Naive thymus-derived CD4-positive, alpha-beta T cell (primary cell): ENCODE data around the gene GORASP2. TPM values are rescaled to one million over a fixed set of nuclear protein-coding genes. Genes with fewer than 3 reads are reported as not detected.

Source experiments
- ATAC-seq: fragments of 150-1000 bp; cut with Tn5 transposase; 2 replicates; pipeline ENCODE4 v1.10.0; 2021; ENCODE audit warnings: mild to moderate bottlenecking, moderate library complexity
- CTCF ChIA-PET: fragments of 350-600 bp; sonication (Branson Sonifier 250); formaldehyde crosslinking; loops from one replicate; lab custom pipeline; 2021; ENCODE audit warnings: antibody characterized with exemption; lab: Charles Lee
- POLR2A ChIA-PET: fragments of 350-600 bp; sonication (Branson Sonifier 250); formaldehyde crosslinking; loops from one replicate; lab custom pipeline; 2021; ENCODE audit warnings: antibody characterized with exemption, inconsistent platforms; lab: Charles Lee
- DNase-seq, 9 donors: peaks; one replicate each; pipeline versions ENCODE4 v3.0.0 to v3.0.0-alpha.2; 2020 to 2022; ENCODE audit warnings: mixed read lengths in 1 of 9
- H3K27ac ChIP-seq: one replicate; pipeline ENCODE4 v1.7.0; 2013; ENCODE audit warnings: mild to moderate bottlenecking, low read depth, low read length, moderate library complexity
- H3K27me3 ChIP-seq, 2 donors: one replicate each; pipeline ENCODE4 v1.7.0; 2013; ENCODE audit warnings: low read length in 2 of 2, mild to moderate bottlenecking in 2 of 2, moderate library complexity in 2 of 2; ENCODE audit not compliant: control insufficient read depth in 2 of 2, insufficient read depth in 2 of 2
- H3K36me3 ChIP-seq, 3 experiments: 1 replicate in 2 of 3; 2 replicates in 1 of 3; pipeline ENCODE4 v1.7.0; 2013; ENCODE audit warnings: low read length in 3 of 3, mild to moderate bottlenecking in 3 of 3, moderate library complexity in 1 of 3; ENCODE audit not compliant: insufficient read depth in 3 of 3, control insufficient read depth in 2 of 3
- H3K4me1 ChIP-seq, 2 donors: one replicate each; pipeline ENCODE4 v1.7.0; 2013; ENCODE audit warnings: low read length in 2 of 2, mild to moderate bottlenecking in 2 of 2, moderate library complexity in 1 of 2; ENCODE audit not compliant: control insufficient read depth in 2 of 2, insufficient read depth in 2 of 2
- H3K4me3 ChIP-seq: 2 replicates; pipeline ENCODE4 v1.7.0; 2013; ENCODE audit warnings: mild to moderate bottlenecking, low read length
- H3K9me3 ChIP-seq, 3 experiments: 1 replicate in 2 of 3; 2 replicates in 1 of 3; pipeline ENCODE4 v1.7.0; 2013; ENCODE audit warnings: low read length in 3 of 3; ENCODE audit not compliant: control insufficient read depth in 2 of 3
- H3K27ac Mint-ChIP-seq, 9 donors: one replicate each; pipeline ENCODE4 v1.8.0; 2020 to 2022; ENCODE audit warnings: mixed read lengths in 9 of 9, mild to moderate bottlenecking in 8 of 9, moderate library complexity in 5 of 9, inconsistent platforms in 2 of 9
- H3K27me3 Mint-ChIP-seq, 5 donors: one replicate each; pipeline ENCODE4 v1.8.0; 2021 to 2022; ENCODE audit warnings: mixed read lengths in 5 of 5, mild to moderate bottlenecking in 1 of 5
- H3K36me3 Mint-ChIP-seq, 5 donors: one replicate each; pipeline ENCODE4 v1.8.0; 2020 to 2022; ENCODE audit warnings: mixed read lengths in 5 of 5, mild to moderate bottlenecking in 3 of 5, inconsistent platforms in 1 of 5
- H3K4me1 Mint-ChIP-seq, 7 donors: one replicate each; pipeline ENCODE4 v1.8.0; 2020 to 2022; ENCODE audit warnings: mixed read lengths in 7 of 7, mild to moderate bottlenecking in 3 of 7, inconsistent platforms in 1 of 7
- H3K4me3 Mint-ChIP-seq, 10 donors: one replicate each; pipeline ENCODE4 v1.8.0; 2020 to 2022; ENCODE audit warnings: mild to moderate bottlenecking in 10 of 10, mixed read lengths in 10 of 10, moderate library complexity in 6 of 10, inconsistent platforms in 2 of 10
- H3K9me3 Mint-ChIP-seq, 11 donors: one replicate each; pipeline ENCODE4 v1.8.0; 2020 to 2022; ENCODE audit warnings: mixed read lengths in 11 of 11, mild to moderate bottlenecking in 4 of 11, inconsistent platforms in 1 of 11, moderate library complexity in 1 of 11
- intact Hi-C, 2 donors: fragments of 100-400 bp; cut with micrococcal nuclease; formaldehyde crosslinking; loops; one replicate each; pipeline ENCODE4 v1.15.1; 2023
- polyA plus RNA-seq, 2 donors: library from polyadenylated mRNA; unstranded; fragments of 300-500 nt; fragmentation: Illumina TruSeq; gene quantifications; one replicate each; pipeline ENCODE4 v1.2.3, GENCODE V29; 2021
- total RNA-seq, 6 experiments: library from RNA in 5 of 6; stranded (reverse) in 5 of 6; gene quantifications; 1 replicate in 5 of 6; 2 replicates in 1 of 6; pipeline ENCODE4 v1.2.3 and lab custom pipeline; 2021 to 2026

GORASP2 gene
- total and polyA plus RNA-seq, 7 experiments from 2014 or later: 65.2 to 104 (median 77.2) TPM

DNA sequence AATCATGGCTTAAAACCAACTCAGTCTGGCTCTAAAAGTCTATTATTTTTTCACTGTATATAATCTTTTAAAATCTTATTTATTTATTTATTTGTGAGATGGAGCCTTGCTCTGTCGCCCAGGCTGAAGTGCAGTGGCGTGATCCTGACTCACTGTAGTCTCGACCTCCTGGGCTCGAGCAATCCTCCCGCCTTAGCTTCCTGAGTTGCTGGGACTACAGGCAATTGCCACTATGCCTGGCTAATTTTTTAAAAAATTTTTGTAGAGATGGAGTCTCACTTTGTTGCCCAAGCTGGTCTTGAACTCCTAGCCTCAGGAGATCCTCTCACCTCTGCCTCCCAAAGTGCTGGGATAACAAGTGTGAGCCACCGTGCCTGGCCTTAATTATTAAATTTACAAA lies 14.5 kb downstream of the GORASP2 start:
- POLR2A ChIA-PET: no interaction called here
- intact Hi-C loops: no loop called here
- no peaks in the 10 kb centered on the region for H3K9me3 Mint-ChIP-seq
- peaks cover 0 to 16% (median 6%) of the 10 kb centered on the region in 5 donors for H3K36me3 Mint-ChIP-seq
- Histone ChIP-seq H3K4me1 (peaks cover 6 to 17% of the 10 kb centered on the region in 2 donors), H3K36me3 (peaks cover 0 to 4% (median 0%) of the 10 kb centered on the region in 3 experiments), H3K27me3 (no peaks in the 10 kb centered on the region), H3K27ac (no peak overlapping the region), H3K4me3 (no peak overlapping the region), H3K9me3 (no peaks in the 10 kb centered on the region)
- no peaks in the 10 kb centered on the region for H3K27me3 Mint-ChIP-seq
- peak overlapping the region in 1 of 9 donors; percentile 64 for H3K27ac Mint-ChIP-seq
- CTCF ChIA-PET: interaction anchor here (1.0 to 1.4 kb wide), 2 partner anchors 15 to 189 kb away, joined by 3 to 4 read pairs; partner anchors contain the start of gene GORASP2
- ATAC-seq: no peak
- peak overlapping the region in 1 of 10 donors; percentile 6 for H3K4me3 Mint-ChIP-seq
- no peak for DNase-seq
- peaks cover 35 to 79% (median 67%) of the 10 kb centered on the region in 7 donors for H3K4me1 Mint-ChIP-seq

- DNase-seq (no peak), ATAC-seq (no peak)
- intact Hi-C loops: no loop called here
- POLR2A ChIA-PET: no interaction called here
- Mint-ChIP-seq H3K27me3 (no peaks in the 10 kb centered on the region), H3K36me3 (peaks cover 0 to 19% (median 7%) of the 10 kb centered on the region in 5 donors), H3K9me3 (no peaks in the 10 kb centered on the region), H3K4me3 (no peak overlapping the region), H3K27ac (peak overlapping the region in 2 of 9 donors; percentile 61 to 64), H3K4me1 (peaks cover 30 to 70% (median 58%) of the 10 kb centered on the region in 7 donors)
- no peak overlapping the region for H3K27ac ChIP-seq
- no peak overlapping the region for H3K4me3 ChIP-seq
- no peaks in the 10 kb centered on the region for H3K9me3 ChIP-seq
- peaks cover 6 to 10% of the 10 kb centered on the region in 2 donors for H3K4me1 ChIP-seq
- no peaks in the 10 kb centered on the region for H3K27me3 ChIP-seq
- H3K36me3 ChIP-seq: peaks cover 0 to 5% (median 2%) of the 10 kb centered on the region in 3 experiments
- CTCF ChIA-PET: interaction anchor here (1.3 to 1.7 kb wide), 2 partner anchors 11 to 15 kb away, joined by 3 to 7 read pairs; partner anchors contain the start of gene GORASP2
These were observed 15.5 kb downstream of the GORASP2 start for GRCh38 chr2:170944545-170944944.

DNA sequence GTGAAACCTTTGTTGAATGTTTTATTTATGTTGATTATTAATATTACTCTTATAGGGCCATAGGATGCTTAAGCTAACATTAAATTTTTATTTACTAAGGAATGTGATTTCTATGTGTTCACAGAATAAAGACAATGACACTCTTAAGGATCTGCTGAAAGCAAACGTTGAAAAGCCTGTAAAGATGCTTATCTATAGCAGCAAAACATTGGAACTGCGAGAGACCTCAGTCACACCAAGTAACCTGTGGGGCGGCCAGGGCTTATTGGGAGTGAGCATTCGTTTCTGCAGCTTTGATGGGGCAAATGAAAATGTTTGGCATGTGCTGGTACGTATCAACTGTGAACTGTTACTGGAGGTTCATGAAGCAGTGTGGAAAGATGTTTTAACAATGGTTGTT lies 20.4 kb downstream of the GORASP2 start:
- Mint-ChIP-seq H3K4me3 (no peak overlapping the region), H3K4me1 (peaks cover 2 to 25% (median 14%) of the 10 kb centered on the region in 7 donors), H3K27me3 (no peaks in the 10 kb centered on the region), H3K36me3 (peaks cover 12 to 45% (median 31%) of the 10 kb centered on the region in 5 donors), H3K9me3 (no peaks in the 10 kb centered on the region), H3K27ac (no peak overlapping the region)
- ATAC-seq (no peak), DNase-seq (no peak)
- no peaks in the 10 kb centered on the region for H3K4me1 ChIP-seq
- CTCF ChIA-PET: interaction anchor here (1.2 kb wide), 1 partner anchor 467 kb away, joined by 3 read pairs; no protein-coding TSS in a partner anchor
- POLR2A ChIA-PET: interaction anchor here (0.9 kb wide), 1 partner anchor 19 kb away, joined by 3 read pairs; no protein-coding TSS in a partner anchor
- H3K4me3 ChIP-seq: no peak overlapping the region
- intact Hi-C loops: no loop called here
- H3K27me3 ChIP-seq: no peaks in the 10 kb centered on the region
- H3K9me3 ChIP-seq: no peaks in the 10 kb centered on the region
- H3K27ac ChIP-seq: no peak overlapping the region
- H3K36me3 ChIP-seq: peaks cover 24 to 46% (median 29%) of the 10 kb centered on the region in 3 experiments

DNA sequence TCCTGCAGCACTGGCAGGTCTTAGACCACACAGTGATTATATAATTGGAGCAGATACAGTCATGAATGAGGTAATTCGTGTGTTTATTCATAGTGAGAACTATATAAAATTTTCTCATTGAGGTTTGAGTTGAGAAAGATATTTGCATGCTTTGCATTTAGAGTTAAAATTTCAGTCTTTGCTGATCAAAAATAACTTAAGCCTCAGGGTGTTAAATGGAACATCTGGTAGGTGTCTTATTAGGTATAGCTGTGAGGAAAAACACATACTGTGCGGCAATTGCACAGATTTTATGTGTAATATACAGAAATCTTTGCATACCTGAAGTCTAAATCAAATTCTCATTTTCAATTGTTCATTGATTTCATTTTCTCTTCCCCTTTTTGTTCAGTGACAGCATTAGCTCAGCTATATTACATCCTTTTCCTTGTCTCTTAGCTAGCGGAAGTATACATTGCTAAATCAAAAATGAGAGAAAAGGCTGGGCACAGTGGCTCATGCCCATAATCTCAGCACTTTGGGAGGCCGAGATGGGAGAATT lies 21.2 kb downstream of the GORASP2 start:
- H3K36me3 ChIP-seq: peaks cover 24 to 55% (median 37%) of the 10 kb centered on the region in 3 experiments
- ChIA-PET CTCF (interaction anchor here (0.6 to 1.6 kb wide), 4 partner anchors 13 to 466 kb away, joined by 3 to 5 read pairs (median 4); no protein-coding TSS in a partner anchor), POLR2A (no interaction called here)
- H3K27me3 Mint-ChIP-seq: no peaks in the 10 kb centered on the region
- DNase-seq (no peak), ATAC-seq (peak; percentile 70)
- intact Hi-C loops: no loop called here
- no peaks in the 10 kb centered on the region for H3K9me3 Mint-ChIP-seq
- H3K36me3 Mint-ChIP-seq: peaks cover 12 to 53% (median 38%) of the 10 kb centered on the region in 5 donors
- no peak overlapping the region for H3K4me3 ChIP-seq
- H3K9me3 ChIP-seq: no peaks in the 10 kb centered on the region
- H3K4me1 ChIP-seq: no peaks in the 10 kb centered on the region
- peaks cover 2 to 22% (median 11%) of the 10 kb centered on the region in 7 donors for H3K4me1 Mint-ChIP-seq
- H3K27ac ChIP-seq: no peak overlapping the region
- no peak overlapping the region for H3K4me3 Mint-ChIP-seq
- H3K27me3 ChIP-seq: no peaks in the 10 kb centered on the region
- H3K27ac Mint-ChIP-seq: peak overlapping the region in 4 of 9 donors; percentile 20 to 65 (median 33)

- ATAC-seq: no peak
- intact Hi-C loops: no loop called here
- Histone ChIP-seq H3K27ac (no peak overlapping the region), H3K4me3 (no peak overlapping the region), H3K4me1 (no peaks in the 10 kb centered on the region), H3K27me3 (no peaks in the 10 kb centered on the region), H3K36me3 (peaks cover 30 to 86% (median 41%) of the 10 kb centered on the region in 3 experiments), H3K9me3 (no peaks in the 10 kb centered on the region)
- ChIA-PET CTCF (no interaction called here), POLR2A (no interaction called here)
- no peak for DNase-seq
- Mint-ChIP-seq H3K4me1 (peaks cover 0 to 9% (median 0%) of the 10 kb centered on the region in 7 donors), H3K9me3 (no peaks in the 10 kb centered on the region), H3K4me3 (no peak overlapping the region), H3K27me3 (no peaks in the 10 kb centered on the region), H3K36me3 (peaks cover 16 to 62% (median 45%) of the 10 kb centered on the region in 5 donors), H3K27ac (peak overlapping the region in 3 of 9 donors; percentile 12 to 62 (median 50))
These were observed 24.9 kb downstream of the GORASP2 start for GRCh38 chr2:170953941-170954340.

DNA sequence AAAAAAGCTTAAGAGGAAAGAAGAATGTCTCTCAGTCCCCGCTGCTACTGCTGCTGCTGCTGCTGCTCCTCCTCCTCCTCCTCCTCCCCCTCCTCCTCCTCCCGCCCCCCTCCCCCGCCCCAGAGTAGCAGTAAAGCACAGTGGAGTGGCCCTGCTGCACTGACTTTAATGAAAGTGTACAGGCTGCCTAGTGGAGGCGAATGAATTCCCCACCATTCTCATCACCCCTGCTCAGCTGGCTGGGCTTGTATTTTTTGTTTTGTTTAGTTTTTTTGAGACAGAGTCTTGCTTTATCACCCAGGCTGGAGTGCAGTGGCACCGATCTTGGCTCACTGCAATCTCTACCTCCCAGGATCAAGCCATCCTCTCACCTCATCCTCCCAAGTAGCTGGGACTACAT lies 34.3 kb downstream of the GORASP2 start:
- no peak for ATAC-seq
- H3K27ac Mint-ChIP-seq: peak overlapping the region in 2 of 9 donors; percentile 26 to 70

More for the DNA sequence above, 34.3 kb downstream of the GORASP2 start:
- POLR2A ChIA-PET: no interaction called here
- Histone ChIP-seq H3K27ac (no peak overlapping the region), H3K36me3 (peaks cover 10 to 69% (median 14%) of the 10 kb centered on the region in 3 experiments), H3K4me1 (no peaks in the 10 kb centered on the region), H3K4me3 (no peak overlapping the region), H3K27me3 (no peaks in the 10 kb centered on the region), H3K9me3 (no peaks in the 10 kb centered on the region)
- Mint-ChIP-seq H3K4me1 (peaks cover 0 to 5% (median 0%) of the 10 kb centered on the region in 7 donors), H3K4me3 (no peak overlapping the region), H3K27me3 (no peaks in the 10 kb centered on the region), H3K36me3 (peaks cover 7 to 51% (median 18%) of the 10 kb centered on the region in 5 donors), H3K9me3 (peaks cover 0 to 1% (median 0%) of the 10 kb centered on the region in 11 donors)
- no peak for DNase-seq
- intact Hi-C loops: no loop called here
- CTCF ChIA-PET: interaction anchor here (0.7 to 1.5 kb wide), 3 partner anchors 34 to 557 kb away, joined by 3 read pairs; no protein-coding TSS in a partner anchor
